Measurements from ENCODE around the gene MCTP2. TPM values are rescaled to one million over a fixed set of nuclear protein-coding genes. Genes with fewer than 3 reads are reported as not detected.

The MCTP2 gene
- polyA plus RNA-seq, 3 donors, result 2.4 to 7.4 (median 7.3) TPM

DNA sequence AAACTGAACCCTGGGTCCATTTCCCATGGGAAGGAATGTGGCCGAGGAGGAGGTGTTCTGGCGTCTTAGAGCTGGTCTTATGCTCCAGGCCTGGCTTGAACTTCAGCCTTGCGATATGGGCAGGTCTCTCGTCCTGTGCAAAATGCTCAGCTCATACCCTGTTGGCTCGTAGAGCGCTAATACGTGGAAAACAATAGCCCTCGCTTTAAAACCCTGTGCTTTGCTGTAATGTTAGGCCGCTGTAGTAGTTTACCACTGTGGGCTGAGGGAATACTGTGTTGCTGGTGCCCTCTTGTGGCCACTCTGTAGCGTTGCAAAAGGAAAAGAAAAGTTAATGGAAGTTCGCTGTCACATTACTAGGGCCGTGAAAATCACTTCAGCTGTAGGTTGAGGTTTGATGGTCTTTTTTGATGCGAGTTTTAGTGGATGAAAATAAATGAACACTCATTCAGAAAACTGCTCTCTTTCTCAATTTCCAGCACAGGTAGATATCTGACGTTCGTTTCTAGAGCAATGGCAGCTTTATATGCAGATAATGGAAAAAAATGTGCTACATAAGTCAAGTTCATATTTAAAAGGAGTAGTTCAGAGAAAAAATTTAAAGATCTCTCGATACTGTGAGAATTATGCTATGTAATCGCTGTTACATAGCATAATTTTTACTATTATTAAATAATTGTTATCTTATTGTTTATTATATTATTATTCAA lies 92.9 kb downstream of the MCTP2 start:
- H3K27me3 ChIP-seq (ENCODE audit: control insufficient read depth in 2 of 2, insufficient read depth in 2 of 2, low read length in 2 of 2), result no peaks in the 10 kb centered on the region
- H3K9ac ChIP-seq (ENCODE audit: insufficient read depth, low read length, poor library complexity, severe bottlenecking), result no peak overlapping the region
- peak; percentile 84 for TF ChIP-seq CTCF (IDR thresholded peaks at IDR 0.05)
- H3K4me1 ChIP-seq (ENCODE audit: control insufficient read depth in 1 of 2, insufficient read depth in 2 of 2, low read length in 2 of 2), result peaks cover 26 to 29% of the 10 kb centered on the region in 2 donors
- peak; percentile 57 to 72 (median 69) for DNase-seq
- peak overlapping the region in 1 of 7 donors; percentile 38 for H3K27ac Mint-ChIP-seq
- H3K4me1 Mint-ChIP-seq, result peaks cover 30% of the 10 kb centered on the region
- H3K4me3 ChIP-seq (replicated peaks in 1 of 3; ENCODE audit: low read depth in 2 of 3, low read length in 3 of 3), result no peak overlapping the region
- no peaks in the 10 kb centered on the region for H3K79me2 ChIP-seq (ENCODE audit: insufficient read depth, low read length)
- H3K4me3 Mint-ChIP-seq, result peak overlapping the region in 1 of 2 donors; percentile 60
- no peaks in the 10 kb centered on the region for H3K9me3 ChIP-seq (replicated peaks in 1 of 2; ENCODE audit: control insufficient read depth in 1 of 2, insufficient read depth in 1 of 2, low read length in 2 of 2)
- no peak overlapping the region for H3K27ac ChIP-seq (ENCODE audit: low read depth in 1 of 2, low read length in 2 of 2)
- WGBS (ENCODE audit: insufficient coverage), result 62% methylated on average over 4 of the region's 17 CpGs
- H3K36me3 Mint-ChIP-seq, result peaks cover 10 to 42% of the 10 kb centered on the region in 2 donors
- peaks cover 0 to 2% (median under 1%) of the 10 kb centered on the region in 3 donors for H3K27me3 Mint-ChIP-seq (ENCODE audit: low read depth in 3 of 3)
- H3K9me3 Mint-ChIP-seq, result peaks cover 0 to 2% (median 0%) of the 10 kb centered on the region in 7 donors
- no peak overlapping the region for H3K4me2 ChIP-seq (replicated peaks; ENCODE audit: extremely low read depth, low read length, poor library complexity, severe bottlenecking)
- peaks cover 2 to 12% of the 10 kb centered on the region in 2 donors for H3K36me3 ChIP-seq (replicated peaks in 1 of 2; ENCODE audit: control insufficient read depth in 1 of 2, insufficient read depth in 2 of 2, low read length in 2 of 2)
- no peaks in the 10 kb centered on the region for H4K20me1 ChIP-seq (ENCODE audit: insufficient read depth, low read length)
- H2AFZ ChIP-seq (ENCODE audit: insufficient read depth, low read depth, low read length, poor library complexity, severe bottlenecking), result peak overlapping the region; percentile 15
- intact Hi-C loops (cut with micrococcal nuclease), result loop anchor here (1.0 to 5.0 kb wide), 3 partner anchors 92 to 160 kb away; partner anchors contain the start of gene MCTP2 (in 2 of the 2)

GRCh38 chr15:94324835-94325767 lies 93.7 kb downstream of the MCTP2 start:
- peak overlapping the region in 2 of 7 donors; percentile 19 to 71 for H3K27ac Mint-ChIP-seq
- no peak overlapping the region for H2AFZ ChIP-seq (ENCODE audit: insufficient read depth, low read depth, low read length, poor library complexity, severe bottlenecking)
- no peaks in the 10 kb centered on the region for H4K20me1 ChIP-seq (ENCODE audit: insufficient read depth, low read length)
- 97% methylated on average over 5 of the region's 15 CpGs for WGBS (ENCODE audit: insufficient coverage)
- no peaks in the 10 kb centered on the region for H3K9me3 ChIP-seq (replicated peaks in 1 of 2; ENCODE audit: control insufficient read depth in 1 of 2, insufficient read depth in 1 of 2, low read length in 2 of 2)
- H3K4me3 ChIP-seq (replicated peaks in 1 of 3; ENCODE audit: low read depth in 2 of 3, low read length in 3 of 3), result no peak overlapping the region
- peaks cover 0 to 2% (median 2%) of the 10 kb centered on the region in 3 donors for H3K27me3 Mint-ChIP-seq (ENCODE audit: low read depth in 3 of 3)
- no peak for DNase-seq
- intact Hi-C loops (cut with micrococcal nuclease), result loop anchor here (1.0 to 5.0 kb wide), 3 partner anchors 93 to 161 kb away; partner anchors contain the start of gene MCTP2 (in 2 of the 2)
- no peak overlapping the region for H3K4me2 ChIP-seq (replicated peaks; ENCODE audit: extremely low read depth, low read length, poor library complexity, severe bottlenecking)
- H3K27me3 ChIP-seq (ENCODE audit: control insufficient read depth in 2 of 2, insufficient read depth in 2 of 2, low read length in 2 of 2), result no peaks in the 10 kb centered on the region
- no peak overlapping the region for H3K4me3 Mint-ChIP-seq
- peaks cover 2 to 6% of the 10 kb centered on the region in 2 donors for H3K36me3 ChIP-seq (replicated peaks in 1 of 2; ENCODE audit: control insufficient read depth in 1 of 2, insufficient read depth in 2 of 2, low read length in 2 of 2)
- H3K9me3 Mint-ChIP-seq, result peaks cover 0 to 2% (median 0%) of the 10 kb centered on the region in 7 donors
- peaks cover 26 to 29% of the 10 kb centered on the region in 2 donors for H3K4me1 ChIP-seq (ENCODE audit: control insufficient read depth in 1 of 2, insufficient read depth in 2 of 2, low read length in 2 of 2)
- H3K79me2 ChIP-seq (ENCODE audit: insufficient read depth, low read length), result no peaks in the 10 kb centered on the region
- peaks cover 12 to 46% of the 10 kb centered on the region in 2 donors for H3K36me3 Mint-ChIP-seq
- TF ChIP-seq CTCF (IDR thresholded peaks at IDR 0.05), result no peak
- H3K4me1 Mint-ChIP-seq, result peaks cover 30% of the 10 kb centered on the region
- no peak overlapping the region for H3K9ac ChIP-seq (ENCODE audit: insufficient read depth, low read length, poor library complexity, severe bottlenecking)
- no peak overlapping the region for H3K27ac ChIP-seq (ENCODE audit: low read depth in 1 of 2, low read length in 2 of 2)

Measured in CD14-positive monocyte (primary cell).